Vagina (tissue), 2 donors: ENCODE results near the gene NPAS1. TPM values are rescaled to one million over a fixed set of nuclear protein-coding genes. Genes with fewer than 3 reads are reported as not detected.
A peak's percentile ranks its signal among the peaks of the same experiment; 100 is the strongest.

Experiments
- DNase-seq, 2 donors: peaks; one replicate each; pipeline ENCODE4 v3.0.0-alpha.2; 2017; ENCODE audit errors: extremely low spot score in 2 of 2
- H3K27ac ChIP-seq: fragments of 200-600 bp; sonication (generic); one replicate; pipeline ENCODE4 v1.5.1; 2019
- H3K27me3 ChIP-seq: fragments of 200-600 bp; sonication (generic); one replicate; pipeline ENCODE4 v1.5.1; 2019
- H3K36me3 ChIP-seq, 2 donors: fragments of 200-600 bp; sonication (generic); one replicate each; pipeline ENCODE4 v1.5.1; 2017 to 2019
- H3K4me1 ChIP-seq: fragments of 200-600 bp; sonication (generic); one replicate; pipeline ENCODE4 v1.5.1; 2019
- H3K4me3 ChIP-seq, 2 donors: fragments of 200-600 bp; sonication (generic); 1 replicate in 1 of 2; 2 replicates in 1 of 2; pipeline ENCODE4 v1.5.1; 2016 to 2019
- H3K9me3 ChIP-seq: fragments of 200-600 bp; sonication (generic); one replicate; pipeline ENCODE4 v1.5.1; 2019
- POLR2A ChIP-seq, 2 donors: fragments of 450-650 bp; IDR thresholded peaks; one replicate each; pipeline ENCODE4 v1.6.1; 2017; ENCODE audit warnings: antibody characterized with exemption in 2 of 2, mild to moderate bottlenecking in 2 of 2, moderate library complexity in 2 of 2
- POLR2AphosphoS5 ChIP-seq, 2 donors: sonication (generic); formaldehyde crosslinking; IDR thresholded peaks; one replicate each; pipeline ENCODE4 v1.9.0; 2017; ENCODE audit warnings: antibody characterized with exemption in 2 of 2, mild to moderate bottlenecking in 2 of 2, low read depth in 1 of 2; ENCODE audit not compliant: insufficient read depth in 1 of 2
- intact Hi-C: fragments of 100-400 bp; cut with DNase I; formaldehyde crosslinking; loops from one replicate; pipeline ENCODE4 v1.15.1; 2023
- total RNA-seq: library from RNA; depleted of rRNA; stranded (reverse); fragments of >200 nt; gene quantifications from one replicate; pipeline ENCODE4 v1.2.3, GENCODE V29; 2016
- TF ChIP-seq, protein P1 (sequence below), 3 experiments: fragments of 450-650 bp in 2 of 3; fragments of 200-600 bp in 1 of 3; sonication (generic) in 1 of 3; IDR thresholded peaks; one replicate each; pipeline ENCODE4 v1.5.1; 2017 to 2019; ENCODE audit warnings: antibody characterized with exemption in 3 of 3, mild to moderate bottlenecking in 2 of 3, moderate library complexity in 2 of 3

The NPAS1 gene
- total RNA-seq, 1 donor from 2014 or later: 0.49 TPM

- Histone ChIP-seq H3K27ac (peak overlapping the region; percentile 81), H3K36me3 (no peaks in the 10 kb centered on the region), H3K4me3 (no peak overlapping the region), H3K4me1 (peaks cover 98% of the 10 kb centered on the region), H3K27me3 (no peaks in the 10 kb centered on the region), H3K9me3 (no peaks in the 10 kb centered on the region)
- TF ChIP-seq POLR2AphosphoS5 (IDR thresholded peaks at IDR 0.05; ENCODE audit: insufficient read depth in 1 of 2, low read depth in 1 of 2) (no peak), POLR2A (IDR thresholded peaks at IDR 0.05) (no peak)
- TF ChIP-seq, protein P1, sequence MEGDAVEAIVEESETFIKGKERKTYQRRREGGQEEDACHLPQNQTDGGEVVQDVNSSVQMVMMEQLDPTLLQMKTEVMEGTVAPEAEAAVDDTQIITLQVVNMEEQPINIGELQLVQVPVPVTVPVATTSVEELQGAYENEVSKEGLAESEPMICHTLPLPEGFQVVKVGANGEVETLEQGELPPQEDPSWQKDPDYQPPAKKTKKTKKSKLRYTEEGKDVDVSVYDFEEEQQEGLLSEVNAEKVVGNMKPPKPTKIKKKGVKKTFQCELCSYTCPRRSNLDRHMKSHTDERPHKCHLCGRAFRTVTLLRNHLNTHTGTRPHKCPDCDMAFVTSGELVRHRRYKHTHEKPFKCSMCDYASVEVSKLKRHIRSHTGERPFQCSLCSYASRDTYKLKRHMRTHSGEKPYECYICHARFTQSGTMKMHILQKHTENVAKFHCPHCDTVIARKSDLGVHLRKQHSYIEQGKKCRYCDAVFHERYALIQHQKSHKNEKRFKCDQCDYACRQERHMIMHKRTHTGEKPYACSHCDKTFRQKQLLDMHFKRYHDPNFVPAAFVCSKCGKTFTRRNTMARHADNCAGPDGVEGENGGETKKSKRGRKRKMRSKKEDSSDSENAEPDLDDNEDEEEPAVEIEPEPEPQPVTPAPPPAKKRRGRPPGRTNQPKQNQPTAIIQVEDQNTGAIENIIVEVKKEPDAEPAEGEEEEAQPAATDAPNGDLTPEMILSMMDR (IDR thresholded peaks at IDR 0.05): no peak
- DNase-seq: no peak
- intact Hi-C loops: loop anchor here (10.0 kb wide), 1 partner anchor 54 kb away; no protein-coding TSS in a partner anchor
These were observed 41.3 kb upstream of the NPAS1 start for GRCh38 chr19:46978171-46978869.

DNA sequence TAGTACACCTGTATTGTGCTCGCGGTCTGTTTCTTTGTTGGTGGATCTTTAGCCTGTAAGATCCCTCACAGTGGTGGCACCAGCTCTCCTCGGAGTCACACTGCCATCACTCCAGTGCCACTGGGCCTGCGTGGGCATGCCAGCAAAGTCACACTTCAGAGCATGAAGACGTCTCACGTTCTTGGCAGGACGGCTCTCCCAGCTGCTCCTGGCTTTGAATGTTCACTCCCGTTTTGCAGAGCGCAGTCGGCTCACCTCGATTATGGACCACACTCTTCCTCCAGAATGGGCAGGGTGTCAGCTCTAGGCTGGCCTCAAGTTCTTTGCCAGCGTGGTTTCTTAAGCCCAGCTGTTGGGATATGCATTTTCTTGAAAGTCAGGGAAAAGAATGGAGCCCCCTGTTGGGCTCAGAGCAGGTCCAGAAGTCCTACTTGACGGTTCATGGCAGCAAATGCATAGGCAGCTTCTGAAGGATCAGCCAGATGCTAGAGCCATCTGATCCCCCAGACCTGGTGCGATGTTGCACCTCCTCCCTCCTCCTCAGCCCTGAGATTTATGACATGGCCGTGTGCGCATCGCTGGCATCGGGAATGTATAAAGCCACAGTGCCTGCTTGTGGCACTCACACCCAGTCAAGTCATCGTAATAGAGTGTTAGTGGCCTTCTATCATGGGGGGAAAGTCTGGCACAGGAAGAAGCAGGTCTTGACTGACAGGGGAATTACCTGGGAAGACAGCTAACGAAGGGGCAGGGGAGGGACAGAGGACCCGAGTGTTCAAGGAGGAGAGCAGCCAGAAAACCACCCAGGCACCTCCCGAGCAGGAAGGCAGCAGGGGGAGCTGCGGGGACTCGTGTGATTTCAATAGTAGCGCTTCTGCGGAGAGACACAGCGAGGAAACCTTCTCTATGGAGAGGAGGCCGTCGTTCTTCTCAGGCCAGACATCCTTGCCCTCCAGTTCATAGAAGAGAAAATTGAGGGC is 40.2 kb upstream of the NPAS1 start:
- DNase-seq: no peak
- H3K27ac ChIP-seq: no peak overlapping the region
- no peaks in the 10 kb centered on the region for H3K36me3 ChIP-seq
- H3K4me1 ChIP-seq: peaks cover 93% of the 10 kb centered on the region
- no peaks in the 10 kb centered on the region for H3K9me3 ChIP-seq
- H3K4me3 ChIP-seq: no peak overlapping the region
- intact Hi-C loops: loop anchor here (10.0 kb wide), 1 partner anchor 55 kb away; no protein-coding TSS in a partner anchor
- H3K27me3 ChIP-seq: no peaks in the 10 kb centered on the region
- TF ChIP-seq POLR2AphosphoS5 (IDR thresholded peaks at IDR 0.05; ENCODE audit: insufficient read depth in 1 of 2, low read depth in 1 of 2): no peak
- TF ChIP-seq, protein P1 (IDR thresholded peaks at IDR 0.05): no peak
- TF ChIP-seq POLR2A (IDR thresholded peaks at IDR 0.05): no peak

DNA sequence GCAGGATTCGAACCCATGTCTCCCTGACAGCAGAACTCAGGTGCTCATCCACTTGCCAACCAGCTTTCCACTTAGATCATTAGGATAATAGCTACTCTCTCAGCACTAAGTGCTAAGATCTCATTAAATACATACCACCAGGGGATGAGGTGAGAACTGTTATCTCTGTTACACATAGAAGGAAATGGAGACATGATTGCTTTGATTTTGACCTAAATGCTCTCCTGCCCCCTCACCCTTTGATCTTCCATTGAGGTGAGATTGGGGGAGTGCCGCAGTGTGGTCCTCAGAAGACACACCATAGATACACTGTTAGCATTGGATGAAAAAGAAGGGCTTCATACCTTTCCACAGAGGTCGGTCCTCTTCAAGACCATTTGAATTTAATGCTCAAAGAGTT is 38.9 kb upstream of the NPAS1 start:
- Histone ChIP-seq H3K9me3 (no peaks in the 10 kb centered on the region), H3K27ac (peak overlapping the region; percentile 52), H3K27me3 (no peaks in the 10 kb centered on the region), H3K36me3 (no peaks in the 10 kb centered on the region), H3K4me1 (peaks cover 79% of the 10 kb centered on the region), H3K4me3 (no peak overlapping the region)
- DNase-seq: no peak
- TF ChIP-seq POLR2AphosphoS5 (IDR thresholded peaks at IDR 0.05; ENCODE audit: insufficient read depth in 1 of 2, low read depth in 1 of 2): no peak
- TF ChIP-seq, protein P1 (IDR thresholded peaks at IDR 0.05): no peak
- TF ChIP-seq POLR2A (IDR thresholded peaks at IDR 0.05): no peak
- intact Hi-C loops: no loop called here

DNA sequence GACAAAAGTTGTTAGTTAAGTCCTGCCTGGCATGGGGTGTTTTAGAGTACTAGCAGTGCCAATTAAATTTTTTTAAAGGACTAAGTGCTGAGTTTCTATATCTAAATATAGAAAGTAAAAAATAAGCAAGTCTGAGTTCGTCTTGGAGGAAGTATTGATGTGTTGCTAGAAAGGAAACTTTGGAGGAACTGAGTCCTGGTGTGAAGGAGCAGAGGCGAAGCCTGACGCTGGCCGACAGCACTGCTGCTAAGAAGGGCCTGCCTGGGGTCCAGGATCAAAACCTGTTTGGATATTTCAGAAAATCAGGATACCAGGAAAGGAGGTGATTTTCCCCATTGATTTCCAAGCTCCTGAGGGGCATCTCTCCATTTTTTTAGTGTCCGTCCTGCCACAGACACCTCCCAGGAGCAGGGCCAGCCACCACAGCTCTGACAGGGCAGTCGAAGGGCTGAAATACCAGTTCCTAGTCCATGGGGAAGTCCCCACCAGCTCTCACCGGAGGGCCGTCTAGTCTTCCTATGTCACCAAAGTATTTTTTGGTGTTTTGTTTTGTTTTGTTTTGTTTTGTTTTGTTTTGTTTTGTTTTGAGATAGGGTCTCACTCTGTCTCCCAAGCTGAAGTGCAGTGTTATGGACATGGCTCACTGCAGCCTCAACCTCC is 38.2 kb upstream of the NPAS1 start:
- H3K4me1 ChIP-seq: peaks cover 73% of the 10 kb centered on the region
- DNase-seq: no peak
- TF ChIP-seq POLR2A (IDR thresholded peaks at IDR 0.05): no peak
- TF ChIP-seq, protein P1 (IDR thresholded peaks at IDR 0.05): no peak
- TF ChIP-seq POLR2AphosphoS5 (IDR thresholded peaks at IDR 0.05; ENCODE audit: insufficient read depth in 1 of 2, low read depth in 1 of 2): no peak
- H3K9me3 ChIP-seq: no peaks in the 10 kb centered on the region
- no peaks in the 10 kb centered on the region for H3K36me3 ChIP-seq
- H3K27ac ChIP-seq: peak overlapping the region; percentile 52
- H3K27me3 ChIP-seq: no peaks in the 10 kb centered on the region
- intact Hi-C loops: no loop called here
- no peak overlapping the region for H3K4me3 ChIP-seq
